Loucy (cell line): ENCODE measurements around the gene SCN3A.

Experiments
- H2AFZ ChIP-seq: fragments of 200-600 bp; sonication (generic); 2 replicates; pipeline ENCODE4 v1.6.0; 2016; ENCODE audit warnings: antibody characterized with exemption, mild to moderate bottlenecking, low read length, moderate library complexity
- H3F3A ChIP-seq: fragments of 200-600 bp; 2 replicates; pipeline ENCODE4 v1.6.0; 2016; ENCODE audit warnings: antibody characterized with exemption, low read depth, mild to moderate bottlenecking
- H3K27me3 ChIP-seq: fragments of 200-600 bp; sonication (generic); 2 replicates; pipeline ENCODE4 v1.6.1; 2014; ENCODE audit warnings: low read length, mild to moderate bottlenecking; ENCODE audit not compliant: insufficient read depth, poor library complexity, severe bottlenecking
- H3K36me3 ChIP-seq: fragments of 200-600 bp; sonication (generic); 2 replicates; pipeline ENCODE4 v1.6.1; 2016; ENCODE audit warnings: low read length; ENCODE audit not compliant: insufficient read depth
- H3K4me1 ChIP-seq: fragments of 200-600 bp; sonication (generic); 2 replicates; pipeline ENCODE4 v1.5.1; 2014; ENCODE audit warnings: low read length, mild to moderate bottlenecking; ENCODE audit not compliant: insufficient read depth, poor library complexity, severe bottlenecking
- H3K4me2 ChIP-seq: fragments of 200-600 bp; sonication (generic); 2 replicates; pipeline ENCODE4 v1.6.0; 2014; ENCODE audit warnings: antibody characterized with exemption, low read length, low read depth, mild to moderate bottlenecking; ENCODE audit not compliant: poor library complexity, severe bottlenecking
- H3K4me3 ChIP-seq: fragments of 200-600 bp; sonication (generic); 2 replicates; pipeline ENCODE4 v1.5.1; 2014; ENCODE audit warnings: low read length, mild to moderate bottlenecking, mixed read lengths; ENCODE audit not compliant: poor library complexity, severe bottlenecking
- H3K79me2 ChIP-seq: fragments of 200-600 bp; sonication (generic); 2 replicates; pipeline ENCODE4 v1.6.1; 2014; ENCODE audit warnings: low read length; ENCODE audit not compliant: insufficient read depth
- H3K9ac ChIP-seq: fragments of 200-600 bp; sonication (generic); 2 replicates; pipeline ENCODE4 v1.6.0; 2014; ENCODE audit warnings: mild to moderate bottlenecking, low read depth, low read length, moderate library complexity; ENCODE audit not compliant: poor library complexity, severe bottlenecking
- H3K9me2 ChIP-seq: fragments of 200-600 bp; sonication (generic); replicated peaks from 2 replicates; pipeline ENCODE4 v1.6.1; 2016; ENCODE audit warnings: low read depth, low read length, mixed read lengths
- H3K9me3 ChIP-seq: fragments of 200-600 bp; sonication (generic); 2 replicates; pipeline ENCODE4 v1.6.1; 2014; ENCODE audit warnings: mild to moderate bottlenecking, antibody characterized with exemption, low read length, low read depth; ENCODE audit not compliant: insufficient read depth
- H4K20me1 ChIP-seq: fragments of 200-600 bp; sonication (generic); 2 replicates; pipeline ENCODE4 v1.6.0; 2014; ENCODE audit warnings: antibody characterized with exemption, low read length, mild to moderate bottlenecking; ENCODE audit not compliant: insufficient read depth, poor library complexity, severe bottlenecking
- CTCF ChIP-seq: fragments of 200-600 bp; sonication (generic); conservative IDR thresholded peaks from 2 replicates; pipeline ENCODE4 v1.5.1; 2014; ENCODE audit warnings: mild to moderate bottlenecking, antibody characterized with exemption, low read length
- EZH2phosphoT487 ChIP-seq: fragments of 200-600 bp; IDR thresholded peaks from 2 replicates; pipeline ENCODE4 v1.6.1; 2018; ENCODE audit warnings: antibody characterized with exemption, mild to moderate bottlenecking, moderate library complexity, borderline replicate concordance

Gene SCN3A

GRCh38 chr2:165087933-165088901, 115.6 kb downstream of the SCN3A start:
- Histone ChIP-seq H3F3A (no peaks in the 10 kb centered on the region), H3K79me2 (no peaks in the 10 kb centered on the region), H3K4me2 (no peak overlapping the region), H3K27me3 (no peaks in the 10 kb centered on the region), H2AFZ (no peak overlapping the region), H3K9ac (no peak overlapping the region), H4K20me1 (no peaks in the 10 kb centered on the region), H3K9me2 (no peaks in the 10 kb centered on the region), H3K9me3 (no peaks in the 10 kb centered on the region; the same call in 1 of the 2 replicates), H3K4me3 (no peak overlapping the region), H3K4me1 (no peaks in the 10 kb centered on the region), H3K36me3 (0 out of 2 replicates have a peak, but pooled peaks cover 2% of the 10 kb centered on the region)
- TF ChIP-seq CTCF (no peak; the same call in 1 of the 2 replicates), EZH2phosphoT487 (no peak)

GRCh38 chr2:165086337-165086736, 117.5 kb downstream of the SCN3A start:
- no peaks in the 10 kb centered on the region for H3K9me2 ChIP-seq
- no peaks in the 10 kb centered on the region; the same call in 1 of the 2 replicates for H3K9me3 ChIP-seq
- no peak overlapping the region for H3K4me2 ChIP-seq
- no peaks in the 10 kb centered on the region for H3K79me2 ChIP-seq
- no peaks in the 10 kb centered on the region for H3K4me1 ChIP-seq
- no peak overlapping the region for H3K9ac ChIP-seq
- H3K36me3 ChIP-seq = no peaks in the 10 kb centered on the region
- no peak overlapping the region for H2AFZ ChIP-seq
- H4K20me1 ChIP-seq = no peaks in the 10 kb centered on the region
- no peak for TF ChIP-seq EZH2phosphoT487
- no peak for TF ChIP-seq CTCF
- H3K4me3 ChIP-seq = no peak overlapping the region
- no peaks in the 10 kb centered on the region for H3F3A ChIP-seq
- H3K27me3 ChIP-seq = no peaks in the 10 kb centered on the region

- H3K79me2 ChIP-seq = no peaks in the 10 kb centered on the region
- no peaks in the 10 kb centered on the region for H3K4me1 ChIP-seq
- no peak overlapping the region for H3K4me3 ChIP-seq
- H4K20me1 ChIP-seq = no peaks in the 10 kb centered on the region
- no peaks in the 10 kb centered on the region; the same call in 1 of the 2 replicates for H3K9me3 ChIP-seq
- no peaks in the 10 kb centered on the region for H3F3A ChIP-seq
- H3K27me3 ChIP-seq = no peaks in the 10 kb centered on the region
- H3K9ac ChIP-seq = no peak overlapping the region
- TF ChIP-seq EZH2phosphoT487 (no peak), CTCF (no peak)
- H3K4me2 ChIP-seq = no peak overlapping the region
- H2AFZ ChIP-seq = no peak overlapping the region
- H3K36me3 ChIP-seq = no peaks in the 10 kb centered on the region
- H3K9me2 ChIP-seq = no peaks in the 10 kb centered on the region
Observed at GRCh38 chr2:165083326-165083725, 120.5 kb downstream of the SCN3A start.
